HCT116 (cell line): ENCODE results near the gene LMX1A. TPM values are rescaled to one million over a fixed set of nuclear protein-coding genes. Genes with fewer than 3 reads are reported as not detected.

Experiments
- ATAC-seq: fragments of 200-7000 bp; cut with Tn5 transposase; 2 replicates; pipeline ENCODE4 v1.9.1; 2020; ENCODE audit warnings: mild to moderate bottlenecking, moderate library complexity
- BruUV-seq: library from RNA; stranded (reverse); fragments of 400-500 nt; replicated peaks from 2 replicates; lab custom pipeline; 2021; lab: Mats Ljungman, UMichigan
- CTCF ChIA-PET: fragments of 300-600 bp; sonication (Branson Sonifier 250); formaldehyde crosslinking; loops from one replicate; lab custom pipeline; 2021; ENCODE audit warnings: antibody characterized with exemption; lab: Charles Lee
- POLR2A ChIA-PET: fragments of 300-600, 350-600 bp; sonication (Branson Sonifier 250); formaldehyde crosslinking; loops from one replicate; lab custom pipeline; 2021; ENCODE audit warnings: antibody characterized with exemption; lab: Charles Lee
- RAD21 ChIA-PET, 2 experiments: fragments of 300-600 bp; sonication (Branson Sonifier 250); formaldehyde crosslinking; loops; one replicate each; lab custom pipeline; 2023; ENCODE audit warnings: low total read pairs in 2 of 2; ENCODE audit not compliant: uncharacterized antibody in 2 of 2, unreplicated experiment in 2 of 2, low non-redundant PET in 1 of 2; lab: Charles Lee
- DNase-seq: peaks from one replicate; pipeline ENCODE4 v3.0.0-alpha.2; 2010; ENCODE audit warnings: low read depth, low spot score
- H2AFZ ChIP-seq: fragments of 200-600 bp; shearing (Covaris generic), sonication (generic); 2 replicates; pipeline ENCODE4 v1.6.1; 2017; ENCODE audit warnings: low read depth, mixed run types, mixed read lengths, antibody characterized with exemption, low read length; ENCODE audit not compliant: poor library complexity, severe bottlenecking
- H3K27ac ChIP-seq: 2 replicates; pipeline ENCODE4 v1.5.1; 2012; ENCODE audit warnings: low read depth, low read length
- H3K27me3 ChIP-seq: fragments of 200-600 bp; sonication (generic); 2 replicates; pipeline ENCODE4 v1.6.1; 2016; ENCODE audit warnings: mixed run types, low read length, mixed read lengths; ENCODE audit not compliant: insufficient read depth
- H3K36me3 ChIP-seq, 2 experiments: fragments of 200-500 bp in 1 of 2; fragments of 200-600 bp in 1 of 2; sonication (Bioruptor generic) in 1 of 2; sonication (generic) in 1 of 2; 2 replicates each; pipeline versions ENCODE4 v1.5.1 to v1.6.1; 2014 to 2016; ENCODE audit warnings: low read length in 2 of 2, inconsistent platforms in 1 of 2, mixed read lengths in 1 of 2, mixed run types in 1 of 2; ENCODE audit not compliant: insufficient read depth in 2 of 2, control insufficient read depth in 1 of 2
- H3K4me1 ChIP-seq, 2 experiments: fragments of 200-600 bp in 1 of 2; sonication (generic) in 1 of 2; 2 replicates each; pipeline versions ENCODE4 v1.5.1 to v1.6.1; 2012 to 2017; ENCODE audit warnings: low read length in 2 of 2, inconsistent platforms in 1 of 2, mild to moderate bottlenecking in 1 of 2, mixed read lengths in 1 of 2, mixed run types in 1 of 2, moderate library complexity in 1 of 2; ENCODE audit not compliant: insufficient read depth in 2 of 2, control insufficient read depth in 1 of 2
- H3K4me2 ChIP-seq: fragments of 200-600 bp; sonication (generic); 2 replicates; pipeline ENCODE4 v1.6.1; 2017; ENCODE audit warnings: mixed run types, low read length, mixed read lengths
- H3K4me3 ChIP-seq, 2 experiments: fragments of 200-600 bp in 1 of 2; sonication (generic) in 1 of 2; replicated peaks in 1 of 2; 2 replicates each; pipeline ENCODE4 v1.5.1; 2011 to 2016; ENCODE audit warnings: low read length in 2 of 2, control low read depth in 1 of 2, low read depth in 1 of 2, mild to moderate bottlenecking in 1 of 2, mixed read lengths in 1 of 2, mixed run types in 1 of 2
- H3K79me2 ChIP-seq: fragments of 200-600 bp; sonication (generic); 2 replicates; pipeline ENCODE4 v1.6.1; 2017; ENCODE audit warnings: mild to moderate bottlenecking, mixed run types, low read length, moderate library complexity, mixed read lengths; ENCODE audit not compliant: insufficient read depth
- H3K9ac ChIP-seq: fragments of 200-600 bp; sonication (generic); 2 replicates; pipeline ENCODE4 v1.6.1; 2016; ENCODE audit warnings: low read length, mixed read lengths
- H3K9me2 ChIP-seq: fragments of 200-600 bp; sonication (generic), shearing (Covaris generic); 2 replicates; pipeline ENCODE4 v1.6.1; 2017; ENCODE audit warnings: mixed run types, mild to moderate bottlenecking, moderate library complexity; ENCODE audit not compliant: insufficient read depth
- H3K9me3 ChIP-seq, 2 experiments: fragments of 200-500 bp in 1 of 2; fragments of 200-600 bp in 1 of 2; sonication (Bioruptor generic) in 1 of 2; sonication (generic) in 1 of 2; 2 replicates each; pipeline ENCODE4 v1.6.1; 2014 to 2017; ENCODE audit warnings: low read length in 2 of 2, mixed read lengths in 2 of 2, inconsistent platforms in 1 of 2, low read depth in 1 of 2, mild to moderate bottlenecking in 1 of 2, mixed run types in 1 of 2, moderate library complexity in 1 of 2; ENCODE audit not compliant: control insufficient read depth in 1 of 2, insufficient read depth in 1 of 2
- H4K20me1 ChIP-seq: fragments of 200-600 bp; sonication (generic), shearing (Covaris generic); 2 replicates; pipeline ENCODE4 v1.6.1; 2017; ENCODE audit warnings: mixed run types, mild to moderate bottlenecking, moderate library complexity; ENCODE audit not compliant: insufficient read depth
- CBX3 ChIP-seq: IDR thresholded peaks from 2 replicates; pipeline ENCODE4 v1.6.1; 2012; ENCODE audit warnings: low read depth
- CTCF ChIP-seq, 3 experiments: fragments of 200-600 bp in 1 of 3; sonication (generic) in 1 of 3; IDR thresholded peaks in 2 of 3; conservative IDR thresholded peaks in 1 of 3; 2 replicates each; pipeline ENCODE4 v1.5.1; 2012 to 2017; ENCODE audit warnings: low read depth in 2 of 3, low read length in 2 of 3, antibody characterized with exemption in 1 of 3, borderline replicate concordance in 1 of 3, control low read depth in 1 of 3, mild to moderate bottlenecking in 1 of 3, mixed read lengths in 1 of 3, mixed run types in 1 of 3, moderate library complexity in 1 of 3; ENCODE audit not compliant: insufficient read depth in 1 of 3
- EZH2 ChIP-seq: fragments of 200-600 bp; sonication (generic); IDR thresholded peaks from 2 replicates; pipeline ENCODE4 v1.6.1; 2017; ENCODE audit warnings: antibody characterized with exemption, mixed run types
- EZH2phosphoT487 ChIP-seq: fragments of 200-600 bp; IDR thresholded peaks from 2 replicates; pipeline ENCODE4 v1.6.1; 2018; ENCODE audit warnings: antibody characterized with exemption, borderline replicate concordance
- REST ChIP-seq: IDR thresholded peaks from 2 replicates; pipeline ENCODE4 v1.6.1; 2012; ENCODE audit warnings: low read depth
- ZBTB33 ChIP-seq: IDR thresholded peaks from 2 replicates; pipeline ENCODE4 v1.6.1; 2011; ENCODE audit warnings: mild to moderate bottlenecking, low read length, moderate library complexity; ENCODE audit not compliant: insufficient replicate concordance; ENCODE audit errors: extremely low read depth
- intact Hi-C: fragments of 100-400 bp; cut with micrococcal nuclease; formaldehyde crosslinking; loops from 2 replicates; pipeline ENCODE4 v1.10.0; 2022
- total RNA-seq: library from RNA; stranded (reverse); gene quantifications from one replicate; pipeline ENCODE4 v1.2.1, GENCODE V29; 2021; ENCODE audit not compliant: unreplicated experiment

Gene LMX1A
- total RNA-seq, 1 experiment from 2014 or later: not detected

- Histone ChIP-seq H3K9me2 (no peaks in the 10 kb centered on the region), H3K9me3 (no peaks in the 10 kb centered on the region), H3K79me2 (no peaks in the 10 kb centered on the region), H3K27me3 (peaks cover 60% of the 10 kb centered on the region), H3K4me2 (no peak overlapping the region), H4K20me1 (no peaks in the 10 kb centered on the region), H3K4me3 (no peak overlapping the region), H2AFZ (no peak overlapping the region), H3K27ac (no peak overlapping the region), H3K9ac (no peak overlapping the region), H3K36me3 (no peaks in the 10 kb centered on the region), H3K4me1 (no peaks in the 10 kb centered on the region)
- ChIA-PET CTCF (no interaction called here), POLR2A (no interaction called here), RAD21 (no interaction called here)
- DNase-seq: no peak
- ATAC-seq: no peak
- intact Hi-C loops: no loop called here
- no TSS peak for BruUV-seq
- TF ChIP-seq ZBTB33 (no peak), REST (peak; percentile 54), EZH2 (no peak), CBX3 (no peak), CTCF (IDR thresholded peaks at IDR 0.05 in 2 of 3, conservative IDR thresholded peaks at IDR 0.05 in 1 of 3; ENCODE audit: borderline replicate concordance in 1 of 3, insufficient read depth in 1 of 3, low read depth in 2 of 3, low read length in 2 of 3) (no peak), EZH2phosphoT487 (no peak)
Measured at GRCh38 chr1:165228676-165229075, 127.8 kb downstream of the LMX1A start.
